GM18868 (cell line): ENCODE results near the gene PTPRG.

Experiments used
- ATAC-seq: cut with Tn5 transposase; IDR thresholded peaks from one replicate; pipeline ENCODE4 v1.9.1; 2021; ENCODE audit warnings: mild to moderate bottlenecking, moderate library complexity; ENCODE audit not compliant: unreplicated experiment

The PTPRG gene

DNA sequence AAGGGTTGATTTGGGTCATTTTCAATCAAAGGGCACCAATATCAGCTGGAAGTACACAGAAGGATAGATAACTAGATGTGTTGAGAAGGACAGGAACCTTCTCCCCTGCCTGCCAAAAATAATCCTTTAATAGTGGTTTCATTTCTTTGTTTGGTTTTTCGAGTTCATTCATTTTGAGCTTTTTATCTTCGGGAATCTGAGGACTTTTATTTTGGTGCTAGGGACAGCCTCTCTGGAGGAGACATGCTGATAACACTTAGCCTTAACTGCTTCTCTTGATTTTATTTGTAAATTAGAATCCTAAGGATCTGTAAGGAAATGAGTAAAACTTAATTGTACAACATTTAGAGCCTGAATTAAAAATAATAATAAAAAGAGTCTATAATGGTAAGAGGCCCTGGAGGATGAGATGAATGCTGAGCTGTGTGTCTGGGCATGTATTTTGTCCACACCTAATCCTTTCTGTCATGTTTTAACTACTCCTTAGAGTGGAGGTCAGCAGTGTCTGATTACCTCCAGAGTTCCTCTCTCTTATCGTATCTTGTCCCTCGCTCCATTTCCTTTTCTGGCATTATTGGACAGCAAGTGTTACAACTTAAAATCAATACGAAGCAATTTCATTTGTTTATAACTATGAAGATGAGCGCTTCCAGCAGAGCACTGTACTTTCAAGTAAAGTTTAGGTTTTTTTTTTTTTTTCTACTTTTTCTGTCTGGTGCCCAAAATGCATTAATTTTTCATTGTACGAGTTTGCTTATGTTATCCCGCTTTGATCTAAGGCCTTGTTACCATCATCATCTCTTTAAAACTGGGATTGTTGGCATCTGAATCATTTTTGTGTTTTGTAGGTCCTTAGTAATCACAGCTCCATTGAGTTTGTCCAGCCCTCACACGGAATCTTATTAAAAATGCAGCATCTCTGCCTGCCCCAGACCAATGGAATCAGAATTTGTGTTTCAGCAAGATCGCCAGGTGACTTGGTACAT lies 22.8 kb downstream of the PTPRG start:
- no peak for ATAC-seq

GRCh38 chr3:61589856-61590255 lies 28.5 kb downstream of the PTPRG start:
- ATAC-seq: no peak

DNA sequence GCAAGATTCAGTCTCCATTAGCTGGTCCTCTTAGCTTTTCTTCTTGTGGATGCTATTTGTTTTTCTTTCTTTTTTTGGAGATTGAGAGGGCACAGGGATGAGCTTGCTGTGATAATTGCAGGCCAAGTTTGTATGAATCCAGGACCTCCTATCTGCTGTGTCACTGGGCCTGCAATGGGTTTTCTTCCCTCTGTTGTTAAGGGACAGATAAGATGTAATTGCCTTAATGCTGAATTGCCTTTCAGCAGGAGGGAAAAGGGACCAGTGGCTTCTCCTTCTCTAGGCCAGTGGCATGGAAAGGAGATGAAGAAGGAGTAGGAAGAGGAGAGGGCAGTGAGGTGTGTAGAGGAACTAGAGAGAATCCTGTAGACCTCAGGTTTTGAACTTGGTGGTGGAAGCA lies 29.9 kb downstream of the PTPRG start:
- no peak for ATAC-seq

DNA sequence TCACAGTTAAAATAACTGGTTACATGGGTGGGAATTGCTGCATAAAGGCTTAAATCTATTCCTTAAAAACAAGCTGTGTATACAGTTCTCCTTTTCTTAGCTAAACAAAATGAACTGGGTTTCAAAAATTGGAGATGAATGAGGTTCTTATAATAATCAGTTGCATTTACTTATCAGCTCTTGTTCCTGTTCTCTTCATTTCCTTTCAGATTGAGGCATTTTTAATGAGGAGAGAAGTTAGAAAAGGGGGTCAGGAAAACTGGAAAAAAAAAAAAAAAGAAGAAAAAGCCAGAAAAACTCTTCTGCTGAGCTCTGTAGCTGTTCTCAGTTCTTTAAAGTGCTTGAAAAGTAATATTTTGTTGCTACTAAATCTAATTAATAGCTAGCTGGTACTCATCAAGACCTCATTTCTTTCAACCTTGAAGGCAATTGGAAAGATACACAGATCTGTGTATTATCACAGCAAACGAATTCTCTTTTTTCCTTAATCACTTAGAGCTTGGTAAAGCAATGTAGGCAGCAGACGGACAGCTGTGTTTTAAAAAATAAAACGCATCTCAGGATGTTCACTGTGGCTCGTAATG lies 32.2 kb downstream of the PTPRG start:
- ATAC-seq: no peak

DNA sequence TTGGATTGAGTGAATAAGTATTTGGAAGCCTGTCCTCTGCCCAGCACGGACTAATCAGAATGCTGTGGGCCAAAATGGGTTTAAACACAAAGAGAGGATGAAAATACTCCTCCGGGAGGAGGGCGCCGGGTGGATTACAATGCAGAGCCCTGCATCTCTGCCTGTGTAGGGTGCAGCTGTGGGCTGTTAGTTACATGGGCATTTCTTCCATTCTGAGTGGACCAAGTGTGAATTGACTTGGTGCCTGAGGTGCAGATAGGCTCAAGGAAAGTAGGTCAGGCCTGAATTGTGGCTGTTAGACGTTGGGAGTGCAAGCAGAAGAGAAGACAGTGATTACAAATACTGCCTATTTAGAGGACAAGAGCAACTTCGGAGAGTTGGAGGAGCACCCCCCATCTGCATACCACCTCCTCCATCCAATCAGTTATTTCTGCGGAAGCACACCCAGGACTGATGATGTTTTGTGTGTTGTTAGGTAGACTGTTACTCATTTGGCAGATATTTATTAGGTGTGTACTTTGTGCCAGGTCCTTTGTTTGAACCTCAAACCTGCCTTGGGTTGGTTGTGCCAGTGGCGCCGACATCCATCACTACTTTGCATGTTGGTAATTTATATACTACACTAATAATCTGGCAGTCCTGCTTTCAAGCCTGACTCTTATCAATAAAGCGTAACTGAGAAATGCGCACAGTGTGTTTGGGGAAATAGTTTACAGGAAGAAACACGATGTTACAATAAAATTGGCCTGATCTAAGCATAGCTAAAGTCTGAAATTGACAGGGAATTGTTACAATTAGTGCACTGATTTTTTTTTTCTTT lies 33.0 kb downstream of the PTPRG start:
- ATAC-seq: no peak

- no peak for ATAC-seq
Observed at GRCh38 chr3:61594964-61595285, 33.6 kb downstream of the PTPRG start.

- ATAC-seq: no peak
Observed at GRCh38 chr3:61595288-61595687, 33.9 kb downstream of the PTPRG start.

DNA sequence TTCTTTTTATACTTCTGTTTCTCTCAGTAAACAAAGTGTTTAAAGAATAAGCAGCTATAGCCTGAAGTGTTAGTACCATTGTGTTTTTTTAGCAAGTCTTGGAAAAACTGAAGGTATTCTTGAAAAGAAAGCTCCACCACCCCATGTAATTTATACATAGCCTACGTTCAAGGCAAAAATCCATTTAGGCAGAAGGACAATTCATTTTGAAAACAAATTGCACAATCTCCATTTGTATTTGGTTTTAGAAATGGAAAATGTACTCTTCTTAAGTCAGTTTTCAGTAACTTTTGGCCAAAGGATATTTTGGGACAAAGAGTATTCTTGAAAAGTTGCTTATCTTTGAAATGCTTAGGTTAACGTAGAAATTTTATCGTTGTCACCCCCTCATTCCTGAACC lies 34.5 kb downstream of the PTPRG start:
- no peak for ATAC-seq

GRCh38 chr3:61597906-61598305 lies 36.5 kb downstream of the PTPRG start:
- ATAC-seq: no peak

DNA sequence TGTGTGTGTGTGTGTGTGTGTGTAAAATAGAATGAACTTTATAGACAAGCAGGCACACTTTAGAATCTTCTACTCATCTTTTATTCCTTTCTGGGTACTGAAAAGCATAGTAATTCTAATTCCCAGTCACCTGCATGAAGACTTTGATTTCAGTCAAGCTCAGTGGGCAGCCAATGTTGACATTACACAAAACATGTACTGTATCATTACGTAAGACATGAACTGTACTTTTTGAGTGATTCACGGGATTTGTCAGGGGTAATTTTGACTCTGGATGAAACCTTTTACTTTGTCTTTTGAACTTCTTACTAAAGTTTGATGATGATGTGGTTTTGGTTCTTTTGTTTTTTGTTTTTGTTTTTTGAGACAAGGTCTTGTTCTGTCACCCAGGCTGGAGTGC lies 38.8 kb downstream of the PTPRG start:
- ATAC-seq: no peak

- ATAC-seq: no peak
Observed at GRCh38 chr3:61601831-61602230, 40.5 kb downstream of the PTPRG start.

DNA sequence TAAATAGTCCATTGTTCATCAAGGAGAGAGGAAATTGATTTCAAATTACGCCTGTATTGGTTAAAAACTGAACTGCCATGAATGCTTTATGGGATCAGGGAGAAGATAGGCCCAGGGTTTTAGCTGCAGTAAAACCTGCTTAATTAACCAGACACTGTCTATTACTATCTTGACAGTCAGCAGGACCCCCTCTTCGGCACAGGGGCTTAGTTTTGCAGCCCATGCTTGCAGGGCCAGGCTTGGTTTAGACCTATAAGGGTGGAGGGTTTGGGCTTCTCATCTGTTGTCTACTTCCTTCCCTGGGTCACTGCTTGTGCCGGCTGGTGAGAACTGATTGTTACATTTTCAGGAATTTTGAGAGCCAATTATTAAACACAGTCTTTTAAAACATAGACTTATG lies 41.1 kb downstream of the PTPRG start:
- ATAC-seq: no peak

DNA sequence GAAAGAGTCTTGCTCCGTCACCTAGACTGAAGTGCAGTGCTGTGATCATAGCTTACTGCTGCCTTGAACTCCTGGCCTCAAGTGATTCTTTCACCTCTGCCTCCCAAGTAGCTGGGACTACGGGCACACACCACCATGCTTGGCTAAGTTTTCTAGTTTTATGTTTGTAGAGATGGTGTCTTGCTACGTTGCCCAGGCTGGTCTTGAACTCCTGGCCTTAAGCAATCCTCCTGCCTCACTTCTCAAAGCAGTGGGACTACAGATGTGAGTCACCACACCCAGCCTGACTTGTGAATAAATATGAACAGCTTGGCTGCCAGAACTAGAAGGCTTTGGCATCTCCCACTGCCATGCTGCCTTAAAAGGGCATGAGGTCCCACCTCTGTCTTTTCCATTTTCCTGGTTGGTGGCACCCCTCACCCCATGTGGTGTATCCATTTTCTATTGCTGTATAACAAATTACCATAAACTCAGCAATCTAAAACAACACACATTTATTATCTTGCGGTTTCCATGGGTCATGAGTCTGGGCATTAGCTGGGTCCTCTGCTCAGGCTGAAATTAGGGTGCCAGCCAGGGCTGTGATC lies 44.3 kb downstream of the PTPRG start:
- no peak for ATAC-seq

DNA sequence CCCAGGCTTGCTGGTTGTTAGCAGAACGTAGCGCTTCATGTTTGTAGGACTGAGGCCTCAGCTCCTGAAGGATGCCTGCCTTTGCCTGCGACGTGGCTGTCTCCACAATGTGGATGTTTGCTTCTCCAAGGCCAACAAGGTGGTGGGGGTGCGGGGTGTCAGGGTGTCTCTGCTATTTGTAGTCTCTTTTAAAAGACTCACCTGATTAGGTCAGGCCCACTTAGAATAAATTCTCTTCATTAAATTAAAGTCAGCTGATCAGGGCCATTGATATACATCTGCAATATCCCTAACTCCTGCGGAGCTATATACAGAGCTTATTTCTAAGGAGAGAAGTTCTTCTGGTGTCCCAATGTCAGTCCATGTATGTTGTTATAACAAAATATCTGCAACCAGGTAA lies 44.8 kb downstream of the PTPRG start:
- ATAC-seq: no peak

GRCh38 chr3:61608072-61608471 lies 46.7 kb downstream of the PTPRG start:
- ATAC-seq: no peak

- no peak for ATAC-seq
Observed at GRCh38 chr3:61608711-61609110, 47.3 kb downstream of the PTPRG start.

DNA sequence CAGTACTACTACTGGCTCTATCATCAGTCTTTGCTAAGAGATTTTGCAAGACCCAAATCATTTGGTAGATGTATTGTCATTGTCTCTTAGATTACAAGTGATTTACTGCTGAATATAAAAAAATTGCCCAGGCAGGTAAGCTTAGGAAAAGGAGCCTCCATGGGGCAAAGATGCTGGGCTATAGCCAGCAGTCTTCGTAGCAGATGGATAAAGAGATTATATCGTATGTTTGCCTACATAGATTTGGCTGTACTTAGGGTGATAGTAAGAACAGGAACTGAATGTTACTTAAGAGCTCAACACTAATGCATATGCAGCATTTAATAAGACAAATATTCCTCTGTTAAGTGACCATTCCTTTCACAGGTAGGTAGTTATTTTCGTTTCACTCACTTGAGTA lies 48.9 kb downstream of the PTPRG start:
- no peak for ATAC-seq

DNA sequence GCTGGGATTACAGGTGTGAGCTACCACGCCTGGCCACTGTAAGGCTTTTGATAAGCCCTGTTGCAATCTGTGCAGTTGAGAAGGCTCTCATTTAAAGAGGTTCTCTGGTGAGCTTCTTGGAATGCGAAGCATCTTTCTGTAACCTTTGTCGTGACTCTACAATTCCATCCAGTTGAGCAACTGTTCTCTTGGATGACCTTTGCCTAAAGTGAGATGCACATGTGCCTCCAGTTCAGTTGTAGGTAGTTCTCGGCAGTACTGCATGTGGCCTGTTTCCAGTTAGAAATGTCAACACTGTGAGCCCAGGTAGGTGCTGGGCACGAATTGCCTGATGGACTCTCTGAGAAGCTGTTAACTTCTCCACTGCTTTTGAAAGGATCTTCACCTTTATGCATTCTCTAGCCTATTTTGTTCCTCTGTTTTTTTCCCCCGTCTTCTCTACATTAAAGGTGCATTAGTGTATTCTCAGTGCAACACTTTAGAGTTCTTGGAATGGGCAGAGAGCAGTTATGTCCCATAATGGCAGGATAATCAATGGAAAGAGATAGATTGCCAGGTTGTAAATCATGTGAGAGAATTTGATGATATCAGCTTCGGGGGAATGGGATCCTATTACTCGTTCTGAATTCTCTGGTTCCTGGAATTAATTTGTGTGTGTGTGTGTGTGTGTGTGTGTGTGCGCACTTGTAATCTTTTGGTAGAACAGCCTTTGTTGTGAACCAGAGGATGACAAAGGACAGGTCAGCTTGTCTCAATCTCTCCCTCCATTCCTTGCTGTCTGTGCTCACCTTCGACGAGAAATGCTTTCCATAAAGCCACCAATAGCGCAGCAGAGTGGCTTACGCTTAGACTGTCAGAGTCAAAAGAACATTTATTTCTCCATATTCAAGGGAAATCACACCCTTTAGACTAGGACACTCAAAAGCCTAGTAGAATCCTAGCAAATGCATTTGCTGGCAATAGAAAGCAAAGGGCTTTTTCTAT lies 51.1 kb downstream of the PTPRG start:
- no peak for ATAC-seq

- no peak for ATAC-seq
Observed at GRCh38 chr3:61613666-61614065, 52.3 kb downstream of the PTPRG start.

DNA sequence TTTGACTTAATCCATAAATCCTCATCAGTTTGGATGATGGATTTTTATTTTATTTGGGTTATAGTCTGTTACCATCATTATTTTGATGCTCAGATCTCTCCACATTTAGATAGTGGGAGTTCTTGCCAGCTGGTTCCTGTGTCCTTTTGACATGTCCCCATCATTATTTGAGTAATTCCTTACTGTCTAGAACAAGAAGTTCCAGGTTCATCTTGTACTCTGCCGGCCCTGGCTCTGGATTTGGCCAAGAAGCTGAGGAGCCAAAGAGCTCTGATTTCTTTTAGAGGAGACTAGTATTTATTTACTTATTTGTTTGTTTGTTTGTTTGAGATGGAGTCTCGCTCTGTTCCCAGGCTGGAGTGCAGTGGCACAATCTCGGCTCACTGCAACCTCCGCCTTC lies 54.3 kb downstream of the PTPRG start:
- ATAC-seq: no peak
